OCI-M2 (cell line): Measurements from ENCODE around the gene ZFTA.

ENCODE experiments used
- DNase-seq: peaks from one replicate; lab custom pipeline; 2025; ENCODE audit not compliant: unreplicated experiment; lab: John Stamatoyannopoulos, UW

The ZFTA gene

DNA sequence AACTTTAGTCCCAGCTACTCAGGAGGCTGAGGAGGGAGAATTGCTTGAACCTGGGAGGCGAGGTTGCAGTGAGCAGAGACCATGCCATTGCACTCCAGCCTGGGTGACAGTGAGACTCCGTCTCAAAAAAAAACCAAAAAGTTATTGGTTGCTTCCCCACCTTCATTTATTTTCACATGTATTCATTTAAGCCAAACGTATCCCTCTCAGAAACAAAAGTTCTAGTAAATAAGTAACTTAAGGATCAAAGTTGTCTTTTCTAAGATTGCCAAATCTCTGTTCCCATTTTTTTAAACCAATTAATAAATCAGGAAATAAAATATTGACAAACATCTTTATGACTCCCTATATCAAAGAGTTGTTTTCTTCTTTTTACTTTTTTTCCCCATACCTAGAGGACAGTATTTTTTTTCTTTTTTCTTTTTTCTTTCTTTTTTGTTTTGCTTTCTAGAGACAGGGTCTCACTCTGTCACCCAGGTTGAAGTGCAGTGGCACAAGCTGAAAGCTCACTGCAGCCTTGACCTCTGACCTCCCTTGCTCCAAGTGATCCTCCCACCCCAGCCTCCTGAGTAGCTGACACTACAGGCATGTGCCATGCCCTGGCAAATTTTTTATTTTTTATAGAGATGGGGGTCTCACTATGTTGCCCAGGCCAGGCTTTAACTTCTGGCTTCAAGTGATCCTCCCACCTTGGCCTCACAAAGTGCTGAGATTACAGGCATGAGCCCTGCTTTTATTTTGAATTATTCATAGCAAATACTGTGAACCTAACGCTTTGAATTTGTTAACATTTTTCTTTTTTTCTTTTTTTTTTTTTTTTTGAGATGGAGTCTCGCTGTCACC is 11.4 kb downstream of the ZFTA start:
- DNase-seq: no peak

DNA sequence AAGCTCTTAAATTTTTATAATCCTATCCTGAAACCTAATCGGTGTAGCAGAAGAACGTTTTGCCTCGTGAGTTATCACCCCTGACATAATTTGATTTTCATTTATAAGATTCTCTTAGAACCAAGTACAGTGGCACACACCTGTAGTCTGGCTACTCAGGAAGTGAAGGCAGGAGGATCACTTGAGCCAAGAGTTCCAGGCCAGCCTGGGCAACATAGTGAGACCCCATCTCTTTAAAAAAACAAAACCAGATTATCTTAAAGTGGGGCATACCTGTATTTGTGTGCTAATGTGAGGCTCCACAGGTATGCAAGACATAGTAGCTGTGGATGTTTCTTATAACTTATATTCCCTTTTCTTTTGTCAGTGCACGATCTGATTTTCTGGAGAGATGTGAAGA is 19.0 kb downstream of the ZFTA start:
- DNase-seq: no peak

DNA sequence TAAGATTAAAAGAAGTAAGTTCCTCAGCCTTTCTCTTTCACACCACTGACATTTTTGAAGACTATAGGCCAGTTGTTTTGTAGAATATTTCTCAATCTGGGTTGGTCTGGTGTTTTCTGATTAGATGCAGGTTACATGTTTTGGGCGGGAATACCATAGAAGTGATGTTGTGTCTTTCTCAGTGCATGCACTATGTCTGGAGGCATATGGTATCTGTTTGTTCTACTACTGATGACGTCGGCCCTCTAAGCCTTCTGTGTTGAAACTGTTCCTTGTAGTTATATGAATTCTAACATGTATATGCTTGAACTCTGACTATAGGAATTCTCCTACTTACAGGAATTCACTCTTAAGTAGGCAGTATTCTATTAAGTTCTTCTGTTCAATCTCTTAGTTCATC is 21.6 kb downstream of the ZFTA start:
- no peak for DNase-seq

DNA sequence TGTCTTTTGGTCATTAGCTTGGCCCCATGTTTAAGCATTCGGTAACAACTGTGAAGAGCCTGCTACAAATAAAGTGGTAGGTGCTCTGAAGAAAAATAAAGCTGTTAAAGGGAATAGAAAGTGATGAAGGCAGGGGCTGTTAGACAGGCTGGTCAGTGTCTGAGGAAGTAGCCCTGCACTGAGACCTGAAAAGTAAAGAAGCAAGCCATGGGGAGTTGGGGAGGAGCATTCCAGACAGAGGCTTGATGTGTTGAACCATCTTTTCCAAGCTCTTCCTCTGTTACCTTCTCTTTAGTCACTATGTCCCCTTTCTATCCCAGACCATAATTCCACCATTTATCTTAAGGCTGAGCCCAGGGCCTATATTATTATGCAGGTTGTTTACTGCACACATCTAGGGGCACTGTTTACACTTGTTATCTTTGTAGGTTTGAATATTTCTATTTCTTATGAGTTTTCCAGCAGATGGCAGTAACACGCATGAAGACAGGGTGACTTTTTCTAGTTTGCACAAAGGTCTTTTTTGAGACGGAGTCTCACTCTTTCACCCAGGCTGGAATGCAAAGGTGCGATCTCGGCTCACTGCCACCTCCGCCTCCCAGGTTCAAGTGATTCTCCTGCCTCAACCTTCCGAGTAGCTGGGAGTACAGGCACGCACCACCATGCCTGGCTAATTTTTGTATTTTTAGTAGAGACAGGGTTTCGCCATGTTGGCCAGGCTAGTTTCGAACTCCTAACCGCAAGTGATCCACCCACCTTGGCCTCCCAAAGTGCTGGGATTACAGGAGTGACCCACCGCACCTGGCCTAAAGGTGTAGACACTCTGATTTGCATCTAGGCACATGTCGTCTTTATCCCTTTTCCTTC is 23.0 kb downstream of the ZFTA start:
- no peak for DNase-seq

DNA sequence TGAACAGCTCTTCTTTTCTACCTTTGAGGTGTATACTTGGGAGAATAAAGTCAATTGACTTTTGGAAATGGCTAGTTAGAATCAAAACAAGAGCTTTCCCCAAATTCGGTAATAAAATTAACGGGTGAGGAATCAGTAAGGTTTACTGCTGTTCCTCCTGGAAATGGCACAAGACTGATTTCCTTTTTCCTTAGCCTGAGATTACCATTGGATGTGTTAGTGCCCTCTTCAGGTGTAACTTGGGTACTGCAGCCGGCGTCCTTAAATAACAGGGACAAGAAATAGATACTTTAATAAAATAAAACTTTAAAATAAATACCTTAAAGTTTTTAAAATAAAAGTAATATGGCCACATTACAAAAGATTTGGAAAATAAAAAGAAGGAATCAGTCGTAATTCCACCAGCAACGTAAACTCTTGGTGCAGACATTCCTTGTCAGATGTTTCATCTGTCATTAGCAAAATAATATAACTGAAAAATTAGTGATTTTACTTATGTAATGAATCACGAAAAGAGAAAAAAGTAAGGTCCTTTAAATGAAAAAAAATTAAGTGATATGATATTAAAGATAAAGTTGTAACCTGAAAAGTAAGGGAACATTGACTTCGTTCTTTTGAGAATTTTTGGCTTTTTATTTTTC is 29.7 kb downstream of the ZFTA start:
- DNase-seq: no peak

DNA sequence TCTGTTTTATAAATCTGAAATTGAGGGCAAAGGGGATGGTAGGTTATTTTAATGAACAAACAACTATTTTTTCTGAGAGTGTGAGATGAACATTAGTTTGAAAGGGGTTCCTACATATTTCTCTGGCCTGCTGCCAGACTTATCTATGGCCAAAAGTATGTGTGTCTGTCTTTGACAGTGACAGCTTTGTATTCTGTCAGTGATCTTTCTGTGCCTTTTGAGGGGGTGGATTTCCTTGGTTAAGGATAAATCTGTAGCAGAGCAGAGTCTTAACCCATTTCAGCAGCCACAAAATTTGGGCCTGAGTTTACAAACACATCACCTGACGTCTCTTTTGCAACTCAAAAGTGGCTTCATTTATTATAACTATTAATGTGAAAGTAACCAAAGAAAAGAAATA is 30.9 kb downstream of the ZFTA start:
- no peak for DNase-seq

DNA sequence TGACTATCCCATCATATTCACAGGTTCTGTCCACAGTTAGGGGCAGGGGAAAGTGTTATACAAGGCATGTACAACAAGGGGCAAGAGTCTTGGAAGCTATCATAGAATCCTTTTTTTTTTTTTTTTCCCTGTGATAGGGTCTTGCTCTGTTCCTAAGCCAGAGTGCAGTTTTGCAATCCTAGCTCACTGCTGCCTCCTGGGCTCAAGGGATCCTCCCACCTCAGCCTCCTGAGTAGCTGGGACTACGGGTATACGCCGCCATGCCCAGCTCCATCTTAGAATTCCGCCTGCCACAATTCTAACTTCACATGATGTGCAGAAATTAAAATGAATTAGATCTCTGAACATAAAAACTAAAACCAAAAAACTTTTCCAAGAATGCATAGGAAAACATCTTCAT is 31.7 kb downstream of the ZFTA start:
- no peak for DNase-seq

DNA sequence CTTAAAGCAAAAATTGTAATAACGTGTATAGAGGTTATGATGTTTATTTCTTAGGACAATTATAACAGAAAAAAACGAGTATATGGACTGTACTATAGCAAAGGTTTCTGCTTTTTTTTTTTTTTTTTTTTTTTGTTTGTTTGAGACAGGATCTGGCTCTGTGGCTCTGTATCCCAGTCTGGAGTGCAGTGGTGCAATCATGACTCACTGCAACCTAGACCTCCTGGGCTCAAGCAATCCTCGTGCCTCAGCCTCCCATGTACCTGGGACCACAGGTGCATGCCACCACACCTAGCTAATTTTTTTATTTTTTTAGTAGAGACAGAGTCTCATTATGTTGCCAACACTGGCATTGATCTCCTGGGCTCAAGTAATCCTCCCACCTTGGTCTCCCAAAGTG is 39.2 kb downstream of the ZFTA start:
- no peak for DNase-seq

DNA sequence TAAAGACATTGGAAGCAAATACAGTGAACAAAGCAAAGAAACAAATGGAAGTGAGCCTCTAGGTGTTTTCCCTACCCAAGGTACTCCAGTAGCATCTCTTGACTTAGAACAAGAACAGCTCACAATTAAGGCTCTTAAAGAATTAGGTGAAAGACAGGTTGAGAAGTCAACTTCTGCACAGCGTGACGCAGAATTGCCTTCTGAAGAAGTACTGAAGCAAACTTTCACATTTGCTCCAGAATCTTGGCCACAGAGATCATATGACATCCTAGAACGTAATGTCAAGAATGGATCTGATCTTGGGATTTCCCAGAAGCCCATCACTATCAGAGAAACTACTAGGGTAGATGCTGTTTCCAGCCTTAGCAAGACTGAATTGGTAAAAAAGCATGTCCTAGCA is 48.0 kb downstream of the ZFTA start:
- no peak for DNase-seq

DNA sequence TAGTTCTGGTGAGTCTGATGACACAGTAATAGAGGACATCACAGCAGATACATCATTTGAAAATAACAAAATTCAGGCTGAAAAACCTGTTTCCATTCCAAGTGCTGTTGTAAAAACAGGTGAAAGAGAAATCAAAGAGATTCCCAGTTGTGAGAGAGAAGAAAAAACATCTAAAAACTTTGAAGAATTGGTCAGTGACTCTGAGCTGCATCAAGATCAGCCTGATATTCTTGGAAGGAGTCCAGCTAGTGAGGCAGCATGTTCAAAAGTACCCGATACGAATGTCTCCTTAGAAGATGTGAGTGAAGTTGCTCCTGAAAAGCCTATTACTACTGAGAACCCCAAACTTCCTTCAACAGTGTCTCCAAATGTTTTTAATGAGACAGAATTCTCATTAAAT is 48.6 kb downstream of the ZFTA start:
- DNase-seq: no peak

DNA sequence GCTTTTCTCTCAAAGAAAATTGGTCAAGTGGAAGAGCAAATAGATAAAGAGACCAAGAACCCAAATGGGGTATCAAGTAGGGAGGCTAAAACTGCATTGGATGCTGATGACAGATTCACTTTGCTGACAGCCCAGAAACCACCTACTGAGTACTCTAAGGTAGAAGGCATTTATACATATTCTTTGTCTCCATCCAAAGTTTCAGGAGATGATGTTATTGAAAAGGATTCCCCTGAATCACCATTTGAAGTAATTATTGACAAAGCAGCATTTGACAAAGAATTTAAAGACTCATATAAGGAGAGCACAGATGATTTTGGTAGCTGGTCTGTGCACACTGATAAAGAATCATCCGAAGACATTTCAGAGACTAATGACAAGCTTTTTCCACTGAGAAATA is 49.6 kb downstream of the ZFTA start:
- DNase-seq: no peak
